ENCODE results near the gene C16orf46.
"Not testable (repeated sequence)": the region's sequence is repeated elsewhere in the genome, so short reads cannot be mapped to it uniquely, and the experiment has no call there.

The C16orf46 gene

DNA sequence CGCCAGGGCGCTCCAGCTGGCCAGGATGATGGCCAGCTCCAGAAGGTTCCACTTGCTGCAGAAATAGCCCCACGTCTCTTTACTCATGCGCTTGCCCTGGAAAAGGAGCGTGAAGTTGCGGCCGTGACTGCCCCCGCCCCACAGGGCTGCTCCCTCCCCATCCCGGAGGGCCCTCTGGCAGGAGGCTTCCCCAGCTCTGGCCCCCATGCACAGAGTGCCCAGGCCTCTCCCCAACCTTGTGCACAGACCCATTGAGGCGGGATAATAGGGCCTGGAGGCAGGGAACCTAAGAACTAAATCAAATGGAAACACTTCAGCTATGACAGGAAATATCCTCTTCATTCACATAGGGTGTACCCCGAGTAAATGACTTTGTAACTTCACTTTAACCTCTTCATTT, 40.4 kb upstream of the C16orf46 start:
- H3K9ac ChIP-seq (ENCODE audit: low read length) = no peak overlapping the region
- no peaks in the 10 kb centered on the region for H3K36me3 ChIP-seq (ENCODE audit: low read length)
- H3K4me3 ChIP-seq (ENCODE audit: insufficient read depth, low read length, poor library complexity, severe bottlenecking) = no peak overlapping the region
- no peaks in the 10 kb centered on the region for H3F3A ChIP-seq (ENCODE audit: insufficient read depth)
- no peaks in the 10 kb centered on the region for H3K79me2 ChIP-seq (ENCODE audit: insufficient read depth, low read length)
- no peaks in the 10 kb centered on the region for H3K9me3 ChIP-seq (ENCODE audit: insufficient read depth, low read length)
- TF ChIP-seq, protein P1, sequence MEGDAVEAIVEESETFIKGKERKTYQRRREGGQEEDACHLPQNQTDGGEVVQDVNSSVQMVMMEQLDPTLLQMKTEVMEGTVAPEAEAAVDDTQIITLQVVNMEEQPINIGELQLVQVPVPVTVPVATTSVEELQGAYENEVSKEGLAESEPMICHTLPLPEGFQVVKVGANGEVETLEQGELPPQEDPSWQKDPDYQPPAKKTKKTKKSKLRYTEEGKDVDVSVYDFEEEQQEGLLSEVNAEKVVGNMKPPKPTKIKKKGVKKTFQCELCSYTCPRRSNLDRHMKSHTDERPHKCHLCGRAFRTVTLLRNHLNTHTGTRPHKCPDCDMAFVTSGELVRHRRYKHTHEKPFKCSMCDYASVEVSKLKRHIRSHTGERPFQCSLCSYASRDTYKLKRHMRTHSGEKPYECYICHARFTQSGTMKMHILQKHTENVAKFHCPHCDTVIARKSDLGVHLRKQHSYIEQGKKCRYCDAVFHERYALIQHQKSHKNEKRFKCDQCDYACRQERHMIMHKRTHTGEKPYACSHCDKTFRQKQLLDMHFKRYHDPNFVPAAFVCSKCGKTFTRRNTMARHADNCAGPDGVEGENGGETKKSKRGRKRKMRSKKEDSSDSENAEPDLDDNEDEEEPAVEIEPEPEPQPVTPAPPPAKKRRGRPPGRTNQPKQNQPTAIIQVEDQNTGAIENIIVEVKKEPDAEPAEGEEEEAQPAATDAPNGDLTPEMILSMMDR (IDR thresholded peaks at IDR 0.05; ENCODE audit: insufficient read depth, low read length, poor library complexity, severe bottlenecking) = no peak
- no peak for TF ChIP-seq EZH2phosphoT487 (conservative IDR thresholded peaks at IDR 0.05; ENCODE audit: low read length)
- H3K9me2 ChIP-seq (replicated peaks; ENCODE audit: insufficient read depth, low read length) = no peaks in the 10 kb centered on the region
- H3K27me3 ChIP-seq (ENCODE audit: low read length) = no peaks in the 10 kb centered on the region
- no peak overlapping the region for H3K4me2 ChIP-seq (ENCODE audit: low read depth, low read length, poor library complexity, severe bottlenecking)
- H4K20me1 ChIP-seq (ENCODE audit: low read depth, low read length) = no peaks in the 10 kb centered on the region
- H2AFZ ChIP-seq (ENCODE audit: low read depth, low read length, severe bottlenecking) = no peak overlapping the region
- no peak overlapping the region for H3K27ac ChIP-seq (ENCODE audit: low read depth, low read length)

DNA sequence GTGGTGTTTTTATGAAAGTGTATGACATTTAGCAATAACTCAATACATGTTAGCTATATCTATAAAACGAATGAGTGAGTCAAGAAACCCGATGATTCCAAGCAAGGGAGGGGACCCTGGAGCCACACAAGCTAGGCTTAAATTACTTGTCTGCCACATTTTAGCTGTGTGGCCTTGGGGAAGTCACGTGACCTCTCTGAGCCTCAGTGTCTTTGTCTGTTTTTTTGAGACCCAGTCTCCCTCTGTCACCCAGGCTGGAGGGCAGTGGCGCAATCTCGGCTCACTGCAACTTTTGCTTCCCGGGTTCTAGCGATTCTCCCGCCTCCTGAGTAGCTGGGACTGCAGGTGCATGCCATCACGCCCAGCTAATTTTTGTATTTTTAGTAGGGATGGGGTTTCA, 39.2 kb upstream of the C16orf46 start:
- no peaks in the 10 kb centered on the region for H4K20me1 ChIP-seq (ENCODE audit: low read depth, low read length)
- no peak overlapping the region for H3K4me3 ChIP-seq (ENCODE audit: insufficient read depth, low read length, poor library complexity, severe bottlenecking)
- H3K79me2 ChIP-seq (ENCODE audit: insufficient read depth, low read length) = no peaks in the 10 kb centered on the region
- TF ChIP-seq, protein P1 (IDR thresholded peaks at IDR 0.05; ENCODE audit: insufficient read depth, low read length, poor library complexity, severe bottlenecking) = no peak
- no peak for TF ChIP-seq EZH2phosphoT487 (conservative IDR thresholded peaks at IDR 0.05; ENCODE audit: low read length)
- H2AFZ ChIP-seq (ENCODE audit: low read depth, low read length, severe bottlenecking) = no peak overlapping the region
- H3K27me3 ChIP-seq (ENCODE audit: low read length) = no peaks in the 10 kb centered on the region
- H3K36me3 ChIP-seq (ENCODE audit: low read length) = no peaks in the 10 kb centered on the region
- no peaks in the 10 kb centered on the region for H3K9me2 ChIP-seq (replicated peaks; ENCODE audit: insufficient read depth, low read length)
- no peaks in the 10 kb centered on the region for H3F3A ChIP-seq (ENCODE audit: insufficient read depth)
- no peak overlapping the region for H3K4me2 ChIP-seq (ENCODE audit: low read depth, low read length, poor library complexity, severe bottlenecking)
- no peaks in the 10 kb centered on the region for H3K9me3 ChIP-seq (ENCODE audit: insufficient read depth, low read length)
- H3K27ac ChIP-seq (ENCODE audit: low read depth, low read length) = no peak overlapping the region
- no peak overlapping the region for H3K9ac ChIP-seq (ENCODE audit: low read length)

DNA sequence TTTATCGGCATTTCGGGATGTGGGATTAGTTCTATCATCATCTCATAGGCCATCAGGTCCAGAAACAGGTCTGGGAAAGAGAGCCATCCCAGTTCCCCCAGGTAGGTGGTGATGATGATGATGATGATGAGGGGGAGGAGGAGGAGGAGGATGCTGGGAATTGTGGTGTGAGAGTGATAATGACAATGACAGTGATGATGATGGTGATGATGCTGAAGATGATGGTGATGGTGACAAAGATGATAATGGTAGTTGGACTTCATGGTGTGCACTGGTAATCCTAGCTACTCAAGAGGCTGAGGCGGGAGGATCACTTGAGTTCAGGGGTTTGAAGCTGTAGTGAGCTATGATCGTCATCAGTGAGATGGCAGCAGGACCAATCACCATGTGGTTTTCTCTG, 35.4 kb upstream of the C16orf46 start:
- Histone ChIP-seq H2AFZ (ENCODE audit: low read depth, low read length, severe bottlenecking) (no peak overlapping the region), H3K27me3 (ENCODE audit: low read length) (no peaks in the 10 kb centered on the region), H3K9me3 (ENCODE audit: insufficient read depth, low read length) (no peaks in the 10 kb centered on the region), H4K20me1 (ENCODE audit: low read depth, low read length) (no peaks in the 10 kb centered on the region), H3K9ac (ENCODE audit: low read length) (no peak overlapping the region), H3K4me3 (ENCODE audit: insufficient read depth, low read length, poor library complexity, severe bottlenecking) (no peak overlapping the region), H3K9me2 (replicated peaks; ENCODE audit: insufficient read depth, low read length) (no peaks in the 10 kb centered on the region), H3K27ac (ENCODE audit: low read depth, low read length) (no peak overlapping the region), H3K4me2 (ENCODE audit: low read depth, low read length, poor library complexity, severe bottlenecking) (no peak overlapping the region), H3K36me3 (ENCODE audit: low read length) (no peaks in the 10 kb centered on the region), H3K79me2 (ENCODE audit: insufficient read depth, low read length) (no peaks in the 10 kb centered on the region), H3F3A (ENCODE audit: insufficient read depth) (no peaks in the 10 kb centered on the region)
- TF ChIP-seq EZH2phosphoT487 (conservative IDR thresholded peaks at IDR 0.05; ENCODE audit: low read length) = no peak
- TF ChIP-seq, protein P1 (IDR thresholded peaks at IDR 0.05; ENCODE audit: insufficient read depth, low read length, poor library complexity, severe bottlenecking) = no peak

DNA sequence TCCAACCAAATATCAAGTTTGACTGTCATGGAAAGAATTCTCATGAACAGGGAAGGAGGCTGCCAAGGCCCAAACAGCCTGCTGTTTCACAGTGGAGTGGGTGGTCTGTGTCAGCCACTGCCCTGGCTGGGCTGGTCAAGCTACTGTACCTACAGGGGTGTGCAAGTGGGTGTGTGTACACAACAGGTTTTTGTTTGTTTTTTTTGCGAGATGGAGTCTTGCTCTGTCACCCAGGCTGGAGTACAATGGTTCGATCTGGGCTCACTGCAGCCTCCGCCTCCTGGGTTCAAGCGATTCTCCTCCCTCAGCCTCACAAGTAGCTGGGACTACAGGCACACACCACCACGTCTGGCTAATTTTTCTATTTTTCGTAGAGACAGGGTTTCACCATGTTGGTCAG, 32.2 kb upstream of the C16orf46 start:
- not testable (repeated sequence) for H3F3A ChIP-seq (ENCODE audit: insufficient read depth); H4K20me1 ChIP-seq (ENCODE audit: low read depth, low read length); H3K9ac ChIP-seq (ENCODE audit: low read length); H3K9me2 ChIP-seq (replicated peaks; ENCODE audit: insufficient read depth, low read length); H3K9me3 ChIP-seq (ENCODE audit: insufficient read depth, low read length); H3K4me2 ChIP-seq (ENCODE audit: low read depth, low read length, poor library complexity, severe bottlenecking); H3K4me3 ChIP-seq (ENCODE audit: insufficient read depth, low read length, poor library complexity, severe bottlenecking); H3K27ac ChIP-seq (ENCODE audit: low read depth, low read length); H2AFZ ChIP-seq (ENCODE audit: low read depth, low read length, severe bottlenecking); H3K27me3 ChIP-seq (ENCODE audit: low read length); H3K79me2 ChIP-seq (ENCODE audit: insufficient read depth, low read length); H3K36me3 ChIP-seq (ENCODE audit: low read length)
